H9 (cell line): Measurements from ENCODE around the gene SH3RF3. TPM values are rescaled to one million over a fixed set of nuclear protein-coding genes. Genes with fewer than 3 reads are reported as not detected.

Experiments
- DNase-seq: peaks from one replicate; pipeline ENCODE4 v3.0.0-alpha.2; 2017
- H2AFZ ChIP-seq: one replicate; pipeline ENCODE4 v1.6.1; 2013; ENCODE audit warnings: mild to moderate bottlenecking, low read length, control low read depth, moderate library complexity
- H2AK5ac ChIP-seq: 2 replicates; pipeline ENCODE4 v1.6.1; 2013; ENCODE audit warnings: low read length, control low read depth, mixed read lengths; ENCODE audit not compliant: insufficient read length
- H2BK120ac ChIP-seq: one replicate; pipeline ENCODE4 v1.6.1; 2013; ENCODE audit warnings: low read depth, mild to moderate bottlenecking, low read length, control low read depth, inconsistent platforms; ENCODE audit not compliant: poor library complexity, severe bottlenecking
- H2BK12ac ChIP-seq: 2 replicates; pipeline ENCODE4 v1.6.1; 2013; ENCODE audit warnings: low read length, control low read depth, mixed read lengths, low read depth; ENCODE audit not compliant: insufficient read length
- H2BK15ac ChIP-seq: 2 replicates; pipeline ENCODE4 v1.6.1; 2013; ENCODE audit warnings: low read depth, low read length, control low read depth
- H2BK20ac ChIP-seq: one replicate; pipeline ENCODE4 v1.6.1; 2013; ENCODE audit warnings: low read depth, mild to moderate bottlenecking, low read length, control low read depth, inconsistent platforms; ENCODE audit not compliant: poor library complexity, severe bottlenecking
- H2BK5ac ChIP-seq: 2 replicates; pipeline ENCODE4 v1.6.1; 2013; ENCODE audit warnings: low read length, control low read depth, mixed read lengths; ENCODE audit not compliant: insufficient read length
- H3K14ac ChIP-seq: 2 replicates; pipeline ENCODE4 v1.6.1; 2013; ENCODE audit warnings: low read length, control low read depth; ENCODE audit not compliant: insufficient read depth
- H3K18ac ChIP-seq: 2 replicates; pipeline ENCODE4 v1.6.1; 2013; ENCODE audit warnings: low read depth, mild to moderate bottlenecking, mixed read lengths, low read length, control low read depth; ENCODE audit not compliant: insufficient read length
- H3K23ac ChIP-seq: 2 replicates; pipeline ENCODE4 v1.6.1; 2013; ENCODE audit warnings: low read length, control low read depth, mixed read lengths, low read depth; ENCODE audit not compliant: insufficient read length
- H3K23me2 ChIP-seq: 2 replicates; pipeline ENCODE4 v1.6.1; 2013; ENCODE audit warnings: low read depth, mild to moderate bottlenecking, mixed read lengths, low read length, control low read depth; ENCODE audit not compliant: insufficient read length, poor library complexity, severe bottlenecking
- H3K27ac ChIP-seq: 2 replicates; pipeline ENCODE4 v1.5.1; 2013; ENCODE audit warnings: low read length, control low read depth, mixed read lengths, low read depth; ENCODE audit not compliant: insufficient read length
- H3K27me3 ChIP-seq: 2 replicates; pipeline ENCODE4 v1.6.1; 2013; ENCODE audit warnings: low read length, control low read depth, inconsistent platforms; ENCODE audit not compliant: insufficient read depth
- H3K4ac ChIP-seq: 2 replicates; pipeline ENCODE4 v1.6.1; 2013; ENCODE audit warnings: low read depth, mild to moderate bottlenecking, control low read depth, inconsistent platforms, low read length, moderate library complexity
- H3K4me1 ChIP-seq: 2 replicates; pipeline ENCODE4 v1.6.1; 2013; ENCODE audit warnings: low read length, control low read depth, inconsistent platforms; ENCODE audit not compliant: insufficient read depth
- H3K4me2 ChIP-seq: 2 replicates; pipeline ENCODE4 v1.6.1; 2013; ENCODE audit warnings: low read length, control low read depth, mixed read lengths; ENCODE audit not compliant: insufficient read length, insufficient read depth
- H3K56ac ChIP-seq: 2 replicates; pipeline ENCODE4 v1.6.1; 2013; ENCODE audit warnings: low read depth, mild to moderate bottlenecking, mixed read lengths, low read length, control low read depth; ENCODE audit not compliant: insufficient read length
- H3K79me1 ChIP-seq: 2 replicates; pipeline ENCODE4 v1.6.1; 2013; ENCODE audit warnings: low read depth, mild to moderate bottlenecking, moderate library complexity, low read length, control low read depth, inconsistent platforms; ENCODE audit not compliant: insufficient read depth, poor library complexity, severe bottlenecking
- H3K79me2 ChIP-seq: 2 replicates; pipeline ENCODE4 v1.6.1; 2013; ENCODE audit warnings: low read length, control low read depth, inconsistent platforms; ENCODE audit not compliant: insufficient read depth
- H3K9ac ChIP-seq: 2 replicates; pipeline ENCODE4 v1.6.1; 2013; ENCODE audit warnings: low read length, control low read depth, mixed read lengths; ENCODE audit not compliant: insufficient read length; ENCODE audit errors: extremely low read depth
- H3K9me3 ChIP-seq: one replicate; pipeline ENCODE4 v1.6.1; 2013; ENCODE audit warnings: low read depth, low read length, inconsistent platforms; ENCODE audit not compliant: control insufficient read depth
- H3T11ph ChIP-seq: one replicate; pipeline ENCODE4 v1.6.1; 2013; ENCODE audit warnings: mild to moderate bottlenecking, low read length, control low read depth, inconsistent platforms
- H4K20me1 ChIP-seq: one replicate; pipeline ENCODE4 v1.6.1; 2013; ENCODE audit not compliant: control insufficient read depth, insufficient read length, insufficient read depth
- H4K5ac ChIP-seq: 2 replicates; pipeline ENCODE4 v1.6.1; 2013; ENCODE audit warnings: low read depth, mild to moderate bottlenecking, mixed read lengths, low read length, control low read depth; ENCODE audit not compliant: insufficient read length
- H4K8ac ChIP-seq: replicated peaks from 2 replicates; pipeline ENCODE4 v1.6.1; 2013; ENCODE audit warnings: low read length, control low read depth, mixed read lengths, low read depth; ENCODE audit not compliant: insufficient read length
- H4K91ac ChIP-seq: 2 replicates; pipeline ENCODE4 v1.6.1; 2013; ENCODE audit warnings: low read depth, mild to moderate bottlenecking, moderate library complexity, mixed read lengths, low read length, control low read depth; ENCODE audit not compliant: insufficient read length
- H3K27ac Mint-ChIP-seq, 3 experiments: 2 replicates in 2 of 3; 3 replicates in 1 of 3; pipeline ENCODE4 v1.8.0; 2020 to 2021; ENCODE audit warnings: mixed read lengths in 3 of 3, mild to moderate bottlenecking in 1 of 3, moderate library complexity in 1 of 3
- H3K27me3 Mint-ChIP-seq: 2 replicates; pipeline ENCODE4 v1.8.0; 2021; ENCODE audit warnings: low read depth, mild to moderate bottlenecking, moderate library complexity, mixed read lengths
- H3K36me3 Mint-ChIP-seq, 3 experiments: 2 replicates in 2 of 3; 3 replicates in 1 of 3; pipeline ENCODE4 v1.8.0; 2020 to 2021; ENCODE audit warnings: low read depth in 3 of 3, mixed read lengths in 3 of 3; ENCODE audit not compliant: insufficient read depth in 1 of 3
- H3K4me1 Mint-ChIP-seq, 2 experiments: 2 replicates each; pipeline ENCODE4 v1.8.0; 2020; ENCODE audit warnings: mixed read lengths in 2 of 2
- H3K4me3 Mint-ChIP-seq, 2 experiments: 2 replicates in 1 of 2; 3 replicates in 1 of 2; pipeline ENCODE4 v1.8.0; 2020 to 2021; ENCODE audit warnings: mild to moderate bottlenecking in 2 of 2, mixed read lengths in 2 of 2, moderate library complexity in 1 of 2
- H3K9me3 Mint-ChIP-seq, 2 experiments: 2 replicates in 1 of 2; 3 replicates in 1 of 2; pipeline ENCODE4 v1.8.0; 2020; ENCODE audit warnings: mild to moderate bottlenecking in 2 of 2, mixed read lengths in 2 of 2, moderate library complexity in 1 of 2
- CTCF ChIP-seq: fragments of 200-600 bp; sonication (generic); conservative IDR thresholded peaks from 3 replicates; pipeline ENCODE4 v1.8.0; 2021; ENCODE audit warnings: antibody characterized with exemption, mild to moderate bottlenecking
- WGBS: extraction: QIAGEN DNeasy Blood & Tissue Kit; methylation state at CpG from one replicate; pipeline ENCODE4 v1.1.7; 2013; ENCODE audit warnings: missing lambda C conversion rate, low lambda C conversion rate, mixed read lengths; ENCODE audit not compliant: insufficient read length; ENCODE audit errors: extremely low coverage; 5-methylcytosine and 5-hydroxymethylcytosine counted together
- total RNA-seq: library from RNA; stranded (reverse); gene quantifications from 2 replicates; pipeline ENCODE4 v1.2.1, GENCODE V29; 2021

SH3RF3 gene
- total RNA-seq, 1 experiment from 2014 or later = 0.46 TPM

GRCh38 chr2:109257653-109258052 lies 128.6 kb downstream of the SH3RF3 start:
- Histone ChIP-seq H2BK15ac (no peak overlapping the region), H3K27me3 (no peaks in the 10 kb centered on the region), H4K8ac (no peak overlapping the region), H4K91ac (no peak overlapping the region), H3K79me2 (no peaks in the 10 kb centered on the region), H3K4ac (no peak overlapping the region), H4K20me1 (no peaks in the 10 kb centered on the region), H3K56ac (no peak overlapping the region), H3K9me3 (no peaks in the 10 kb centered on the region), H3K23me2 (no peaks in the 10 kb centered on the region), H2AFZ (no peak overlapping the region), H3K23ac (no peak overlapping the region), H2BK5ac (no peak overlapping the region), H2BK120ac (no peak overlapping the region), H2AK5ac (no peak overlapping the region), H3K27ac (no peak overlapping the region), H3K79me1 (no peaks in the 10 kb centered on the region), H3K14ac (no peak overlapping the region), H4K5ac (no peak overlapping the region), H3K18ac (no peak overlapping the region), H2BK20ac (no peak overlapping the region), H3K4me1 (no peaks in the 10 kb centered on the region; the same call in 1 of the 2 replicates), H3K9ac (no peak overlapping the region), H3K4me2 (no peak overlapping the region), H2BK12ac (no peak overlapping the region), H3T11ph (no peak overlapping the region)
- Mint-ChIP-seq H3K4me1 (peaks cover 4 to 5% of the 10 kb centered on the region in 2 experiments), H3K4me3 (no peak overlapping the region), H3K36me3 (no peaks in the 10 kb centered on the region), H3K27ac (no peak overlapping the region; a peak in 2 of 7 replicates), H3K27me3 (peaks cover 1% of the 10 kb centered on the region; the same call in 1 of the 2 replicates), H3K9me3 (no peaks in the 10 kb centered on the region; a peak in 1 of 5 replicates)
- TF ChIP-seq CTCF = no peak
- whole genome bisulfite sequencing = no CpG with 5 or more reads among the region's 3 CpGs
- DNase-seq = peak; percentile 7
